Keratinocyte (primary cell): ENCODE data around the gene DTX4. TPM values are rescaled to one million over a fixed set of nuclear protein-coding genes. Genes with fewer than 3 reads are reported as not detected.

Source experiments
- DNase-seq: peaks from one replicate; pipeline ENCODE4 v3.0.0-alpha.2; 2011; ENCODE audit warnings: low read depth, missing footprints, low spot score
- FAIRE-seq: peaks from 2 replicates; lab custom pipeline; 2011; peaks lifted over from hg19 to GRCh38; lab: Jason Lieb, UNC
- H2AFZ ChIP-seq: 2 replicates; pipeline ENCODE4 v1.6.0; 2012; ENCODE audit warnings: low read length, control low read depth, inconsistent platforms; ENCODE audit not compliant: control insufficient read depth
- H3K27ac ChIP-seq: 2 replicates; pipeline ENCODE4 v1.5.1; 2011; ENCODE audit warnings: low read length; ENCODE audit not compliant: control insufficient read depth, insufficient read depth
- H3K27me3 ChIP-seq: 3 replicates; pipeline ENCODE4 v1.6.0; 2011; ENCODE audit warnings: low read length; ENCODE audit not compliant: control insufficient read depth, insufficient read depth; ENCODE audit errors: extremely low read depth
- H3K36me3 ChIP-seq, 2 experiments: 2 replicates in 1 of 2; 3 replicates in 1 of 2; pipeline ENCODE4 v1.5.1; 2011; ENCODE audit warnings: low read length in 2 of 2, mild to moderate bottlenecking in 1 of 2; ENCODE audit not compliant: control insufficient read depth in 2 of 2, insufficient read depth in 2 of 2; ENCODE audit errors: extremely low read depth in 1 of 2
- H3K4me1 ChIP-seq: 3 replicates; pipeline ENCODE4 v1.5.1; 2011; ENCODE audit warnings: low read length; ENCODE audit not compliant: control insufficient read depth, insufficient read depth; ENCODE audit errors: extremely low read depth
- H3K4me2 ChIP-seq: 3 replicates; pipeline ENCODE4 v1.6.0; 2011; ENCODE audit warnings: low read depth, low read length; ENCODE audit not compliant: control insufficient read depth, insufficient read depth; ENCODE audit errors: extremely low read depth
- H3K4me3 ChIP-seq, 3 experiments: fragments of 200-600 bp in 1 of 3; sonication (generic) in 1 of 3; 2 replicates in 2 of 3; 3 replicates in 1 of 3; pipeline ENCODE4 v1.5.1; 2011 to 2016; ENCODE audit warnings: low read length in 3 of 3, mild to moderate bottlenecking in 3 of 3, control low read depth in 2 of 3, inconsistent platforms in 1 of 3, low read depth in 1 of 3, mixed read lengths in 1 of 3, mixed run types in 1 of 3, moderate library complexity in 1 of 3; ENCODE audit not compliant: control insufficient read depth in 2 of 3, insufficient read depth in 2 of 3; ENCODE audit errors: extremely low read depth in 1 of 3
- H3K79me2 ChIP-seq: 2 replicates; pipeline ENCODE4 v1.6.0; 2012; ENCODE audit warnings: low read length; ENCODE audit not compliant: control insufficient read depth, insufficient read depth
- H3K9ac ChIP-seq: 3 replicates; pipeline ENCODE4 v1.6.0; 2011; ENCODE audit warnings: low read length; ENCODE audit not compliant: control insufficient read depth, insufficient read depth; ENCODE audit errors: extremely low read depth
- H3K9me1 ChIP-seq: 3 replicates; pipeline ENCODE4 v1.6.0; 2011; ENCODE audit warnings: low read length; ENCODE audit not compliant: control insufficient read depth, insufficient read depth; ENCODE audit errors: extremely low read depth
- H3K9me3 ChIP-seq: 2 replicates; pipeline ENCODE4 v1.5.1; 2012; ENCODE audit warnings: low read depth, low read length; ENCODE audit not compliant: control insufficient read depth
- H4K20me1 ChIP-seq: 3 replicates; pipeline ENCODE4 v1.6.0; 2011; ENCODE audit warnings: low read length; ENCODE audit not compliant: control insufficient read depth, insufficient read depth; ENCODE audit errors: extremely low read depth
- EZH2 ChIP-seq: IDR thresholded peaks from one replicate; pipeline ENCODE4 v1.6.1; 2012; ENCODE audit warnings: inconsistent platforms, mild to moderate bottlenecking, low read length, moderate library complexity
- dilution Hi-C: fragments of 300-500 bp; cut with MboI; formaldehyde crosslinking; loops from one replicate; pipeline ENCODE4 v1.7.0; 2020; ENCODE audit warnings: low sequenced_read_pairs; ENCODE audit not compliant: extremely low pct_ligation_motif_present
- polyA plus RNA-seq, 5 experiments: library from polyadenylated mRNA; depleted of rRNA in 3 of 5; stranded (reverse) in 3 of 5; stranded (forward) in 1 of 5; unstranded in 1 of 5; fragments of >200 nt; gene quantifications; 1 replicate in 1 of 5; 2 replicates in 3 of 5; 3 replicates in 1 of 5; pipeline versions ENCODE4 v1.2.1 to v1.2.3, GENCODE V29; 2011 to 2012; ENCODE audit warnings: missing spikeins in 2 of 5, low read depth in 1 of 5, low replicate concordance in 1 of 5
- TF ChIP-seq, protein P1 (sequence below), 3 experiments: IDR thresholded peaks in 1 of 3; conservative IDR thresholded peaks in 1 of 3; optimal IDR thresholded peaks in 1 of 3; 2 replicates in 2 of 3; 3 replicates in 1 of 3; pipeline versions ENCODE3 to v1.5.1; 2011; ENCODE audit warnings: low read length in 3 of 3, mild to moderate bottlenecking in 3 of 3, moderate library complexity in 2 of 3, control low read depth in 1 of 3, inconsistent platforms in 1 of 3; ENCODE audit not compliant: insufficient read depth in 2 of 3; ENCODE audit errors: extremely low read depth in 1 of 3

DTX4 gene
- polyA plus RNA-seq, 1 donor (not counting 4 experiments of a cell fraction or from before 2014, with no cell fraction given): 1.6 TPM

DNA sequence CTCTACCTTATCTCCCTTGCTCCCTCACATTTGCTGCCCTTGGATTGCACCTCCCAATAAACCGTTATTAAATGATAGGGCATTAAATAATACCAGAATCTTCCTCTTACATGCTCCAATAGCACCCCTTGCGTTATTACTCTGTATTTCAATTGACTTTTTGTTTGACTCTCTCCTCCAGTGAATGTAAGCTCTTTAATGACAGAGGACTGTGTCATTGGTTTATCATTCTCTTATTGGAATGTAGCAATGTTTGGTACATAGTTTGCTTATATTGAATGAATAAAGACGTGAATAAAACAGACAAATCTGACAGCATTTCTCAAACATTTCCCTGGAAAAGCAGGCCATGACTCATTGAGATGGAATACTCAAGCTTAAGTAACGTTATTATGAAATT is 49.5 kb downstream of the DTX4 start:
- Histone ChIP-seq H2AFZ (no peak overlapping the region), H3K4me2 (peak overlapping the region; percentile 48), H3K27me3 (no peaks in the 10 kb centered on the region), H3K4me3 (no peak overlapping the region), H3K9me1 (no peaks in the 10 kb centered on the region), H3K4me1 (peaks cover 24% of the 10 kb centered on the region), H3K27ac (no peak overlapping the region), H3K79me2 (no peaks in the 10 kb centered on the region), H4K20me1 (no peaks in the 10 kb centered on the region), H3K9me3 (no peaks in the 10 kb centered on the region), H3K9ac (no peak overlapping the region), H3K36me3 (no peaks in the 10 kb centered on the region)
- FAIRE-seq: no peak
- dilution Hi-C loops: no loop called here
- TF ChIP-seq EZH2: no peak
- TF ChIP-seq, protein P1, sequence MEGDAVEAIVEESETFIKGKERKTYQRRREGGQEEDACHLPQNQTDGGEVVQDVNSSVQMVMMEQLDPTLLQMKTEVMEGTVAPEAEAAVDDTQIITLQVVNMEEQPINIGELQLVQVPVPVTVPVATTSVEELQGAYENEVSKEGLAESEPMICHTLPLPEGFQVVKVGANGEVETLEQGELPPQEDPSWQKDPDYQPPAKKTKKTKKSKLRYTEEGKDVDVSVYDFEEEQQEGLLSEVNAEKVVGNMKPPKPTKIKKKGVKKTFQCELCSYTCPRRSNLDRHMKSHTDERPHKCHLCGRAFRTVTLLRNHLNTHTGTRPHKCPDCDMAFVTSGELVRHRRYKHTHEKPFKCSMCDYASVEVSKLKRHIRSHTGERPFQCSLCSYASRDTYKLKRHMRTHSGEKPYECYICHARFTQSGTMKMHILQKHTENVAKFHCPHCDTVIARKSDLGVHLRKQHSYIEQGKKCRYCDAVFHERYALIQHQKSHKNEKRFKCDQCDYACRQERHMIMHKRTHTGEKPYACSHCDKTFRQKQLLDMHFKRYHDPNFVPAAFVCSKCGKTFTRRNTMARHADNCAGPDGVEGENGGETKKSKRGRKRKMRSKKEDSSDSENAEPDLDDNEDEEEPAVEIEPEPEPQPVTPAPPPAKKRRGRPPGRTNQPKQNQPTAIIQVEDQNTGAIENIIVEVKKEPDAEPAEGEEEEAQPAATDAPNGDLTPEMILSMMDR (optimal IDR thresholded peaks at IDR 0.05 in 1 of 3, IDR thresholded peaks at IDR 0.05 in 1 of 3, conservative IDR thresholded peaks at IDR 0.05 in 1 of 3; ENCODE audit: extremely low read depth in 1 of 3, insufficient read depth in 2 of 3, low read length in 3 of 3): no peak
- no peak for DNase-seq

DNA sequence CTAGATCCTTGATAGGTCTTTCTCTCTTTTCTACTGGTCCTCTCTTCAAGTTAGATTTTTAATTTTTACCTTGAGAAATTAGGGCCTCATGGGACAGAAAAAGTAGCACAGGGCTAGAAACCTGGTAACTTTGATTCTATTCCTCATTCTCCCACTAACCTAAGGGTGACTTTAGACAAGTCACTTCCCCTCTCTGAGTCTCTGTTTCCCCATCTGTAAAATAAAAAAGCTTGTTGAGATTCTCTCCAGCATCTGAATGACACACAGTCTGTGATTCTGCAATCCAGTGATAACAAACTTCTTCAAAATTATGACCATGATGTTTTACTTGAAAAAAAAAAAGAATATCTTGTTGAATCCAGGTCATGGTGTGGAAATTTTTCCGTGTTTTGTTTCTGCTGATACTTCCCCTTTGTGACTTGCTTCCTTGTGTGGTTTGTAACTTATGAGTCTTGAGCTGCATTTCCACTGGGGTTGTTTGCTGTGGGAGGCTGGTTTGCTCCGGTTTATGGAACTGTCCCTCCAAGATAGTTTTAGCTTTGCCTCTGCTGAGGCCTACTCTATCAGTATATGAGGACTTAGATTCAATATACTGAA is 50.6 kb downstream of the DTX4 start:
- H3K27ac ChIP-seq: no peak overlapping the region

More for the DNA sequence above, 50.6 kb downstream of the DTX4 start:
- no peak for FAIRE-seq
- Histone ChIP-seq H3K36me3 (no peaks in the 10 kb centered on the region), H4K20me1 (no peaks in the 10 kb centered on the region), H3K9me1 (no peaks in the 10 kb centered on the region), H2AFZ (no peak overlapping the region), H3K79me2 (no peaks in the 10 kb centered on the region), H3K4me3 (no peak overlapping the region), H3K9me3 (no peaks in the 10 kb centered on the region), H3K4me1 (peaks cover 15% of the 10 kb centered on the region), H3K9ac (no peak overlapping the region), H3K4me2 (no peak overlapping the region), H3K27me3 (no peaks in the 10 kb centered on the region)
- dilution Hi-C loops: no loop called here
- DNase-seq: no peak
- no peak for TF ChIP-seq EZH2
- TF ChIP-seq, protein P1 (optimal IDR thresholded peaks at IDR 0.05 in 1 of 3, IDR thresholded peaks at IDR 0.05 in 1 of 3, conservative IDR thresholded peaks at IDR 0.05 in 1 of 3; ENCODE audit: extremely low read depth in 1 of 3, insufficient read depth in 2 of 3, low read length in 3 of 3): no peak
